ENCODE results near the gene ADCY4.
"Not testable (repeated sequence)": the region's sequence is repeated elsewhere in the genome, so short reads cannot be mapped to it uniquely, and the experiment has no call there.

Gene ADCY4

GRCh38 chr14:24334431-24335291, at the start of gene ADCY4:
TSS of gene ADCY4 (minus strand) at chr14:24335071. CDS start at chr14:24334652, 419 bp downstream.
- DNase-seq = no peak

GRCh38 chr14:24384169-24384568, 49.3 kb upstream of the ADCY4 start:
- DNase-seq = no peak

GRCh38 chr14:24382064-24382371, 47.1 kb upstream of the ADCY4 start:
- DNase-seq = no peak

GRCh38 chr14:24381363-24382063, 46.6 kb upstream of the ADCY4 start:
- DNase-seq = no peak

GRCh38 chr14:24379907-24380730, 45.2 kb upstream of the ADCY4 start:
- DNase-seq = no peak

GRCh38 chr14:24378981-24379906, 44.4 kb upstream of the ADCY4 start:
- no peak for DNase-seq

GRCh38 chr14:24378327-24378726, 43.5 kb upstream of the ADCY4 start:
- no peak for DNase-seq

GRCh38 chr14:24377657-24378056, 42.8 kb upstream of the ADCY4 start:
- DNase-seq = peak; percentile 94

GRCh38 chr14:24377126-24377525, 42.3 kb upstream of the ADCY4 start:
- DNase-seq = no peak

- DNase-seq = no peak
Observed at GRCh38 chr14:24376448-24377070, 41.7 kb upstream of the ADCY4 start.

GRCh38 chr14:24372701-24373416, 38.0 kb upstream of the ADCY4 start:
- peak; percentile 31 for DNase-seq

- not testable (repeated sequence) for DNase-seq
Observed at GRCh38 chr14:24371605-24372004, 36.7 kb upstream of the ADCY4 start.

GRCh38 chr14:24370748-24371147, 35.9 kb upstream of the ADCY4 start:
- DNase-seq = no peak

GRCh38 chr14:24369907-24370687, 35.2 kb upstream of the ADCY4 start:
- DNase-seq = no peak

GRCh38 chr14:24369463-24369862, 34.6 kb upstream of the ADCY4 start:
- no peak for DNase-seq

GRCh38 chr14:24368562-24369252, 33.8 kb upstream of the ADCY4 start:
- no peak for DNase-seq

- no peak for DNase-seq
Observed at GRCh38 chr14:24368212-24368561, 33.3 kb upstream of the ADCY4 start.

GRCh38 chr14:24367514-24368211, 32.8 kb upstream of the ADCY4 start, which contains the start of gene NFATC4:
TSS of gene NFATC4 (plus strand) at chr14:24368184. CDS start at chr14:24368341, 157 bp downstream.
- peak; percentile 61 for DNase-seq

Measured in NCI-H2029 treated with DMSO at 0.1 percent for 48 hours (cell line).